ENCODE measurements around the gene CAB39.

The CAB39 gene

GRCh38 chr2:230783101-230783500 is 70.5 kb downstream of the CAB39 start:
- H3K27ac ChIP-seq (ENCODE audit: low read depth, low read length, severe bottlenecking), result no peak overlapping the region
- 96 to 97% methylated on average over 3 of the region's 5 CpGs for WGBS, 2 experiments (ENCODE audit: insufficient coverage in 2 of 2)
- H3K36me3 ChIP-seq (ENCODE audit: control insufficient read depth, insufficient read depth, low read length), result peaks cover 73% of the 10 kb centered on the region
- peaks cover 16% of the 10 kb centered on the region for H3K9me3 ChIP-seq (ENCODE audit: control insufficient read depth, low read length)
- H3K4me3 ChIP-seq (ENCODE audit: extremely low read depth, insufficient read depth, low read length, poor library complexity, severe bottlenecking), result no peak overlapping the region
- peaks cover 17% of the 10 kb centered on the region for H3K4me1 ChIP-seq (ENCODE audit: control insufficient read depth, insufficient read depth, low read length, poor library complexity, severe bottlenecking)

DNA sequence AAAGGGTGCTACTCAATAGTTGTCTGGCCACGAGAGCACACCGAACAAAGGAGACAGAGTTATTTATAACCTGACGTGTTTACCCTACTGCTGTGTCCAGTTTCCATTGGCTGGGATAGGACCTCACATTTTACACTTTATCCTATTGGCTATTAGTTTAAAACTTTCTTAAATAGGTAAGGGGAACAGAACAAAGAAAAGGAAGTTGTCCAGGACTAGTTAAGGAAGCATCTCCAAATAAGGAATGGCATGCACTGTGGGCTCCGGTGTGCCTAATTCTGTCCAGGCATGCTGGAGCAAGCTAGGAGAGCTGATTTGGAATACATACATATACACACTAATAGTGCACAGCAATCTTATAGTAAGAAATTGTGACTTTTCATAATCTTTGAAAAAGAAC is 72.2 kb downstream of the CAB39 start:
- 100% methylated on average over 2 to 3 of the region's 4 CpGs for WGBS, 2 experiments (ENCODE audit: insufficient coverage in 2 of 2)

GRCh38 chr2:230785346-230785745 is 72.7 kb downstream of the CAB39 start:
- H3K9me3 ChIP-seq (ENCODE audit: control insufficient read depth, low read length), result peaks cover 27% of the 10 kb centered on the region
- no peak overlapping the region for H3K27ac ChIP-seq (ENCODE audit: low read depth, low read length, severe bottlenecking)
- 93 to 100% methylated on average over 1 to 2 of the region's 6 CpGs for WGBS, 2 experiments (ENCODE audit: insufficient coverage in 2 of 2)
- peaks cover 5% of the 10 kb centered on the region for H3K4me1 ChIP-seq (ENCODE audit: control insufficient read depth, insufficient read depth, low read length, poor library complexity, severe bottlenecking)
- peaks cover 69% of the 10 kb centered on the region for H3K36me3 ChIP-seq (ENCODE audit: control insufficient read depth, insufficient read depth, low read length)
- no peak overlapping the region for H3K4me3 ChIP-seq (ENCODE audit: extremely low read depth, insufficient read depth, low read length, poor library complexity, severe bottlenecking)

More for the DNA sequence above, 72.2 kb downstream of the CAB39 start:
- Histone ChIP-seq H3K4me1 (ENCODE audit: control insufficient read depth, insufficient read depth, low read length, poor library complexity, severe bottlenecking) (peaks cover 5% of the 10 kb centered on the region), H3K4me3 (ENCODE audit: extremely low read depth, insufficient read depth, low read length, poor library complexity, severe bottlenecking) (no peak overlapping the region), H3K9me3 (ENCODE audit: control insufficient read depth, low read length) (peaks cover 27% of the 10 kb centered on the region), H3K27ac (ENCODE audit: low read depth, low read length, severe bottlenecking) (no peak overlapping the region), H3K36me3 (ENCODE audit: control insufficient read depth, insufficient read depth, low read length) (peaks cover 69% of the 10 kb centered on the region)

DNA sequence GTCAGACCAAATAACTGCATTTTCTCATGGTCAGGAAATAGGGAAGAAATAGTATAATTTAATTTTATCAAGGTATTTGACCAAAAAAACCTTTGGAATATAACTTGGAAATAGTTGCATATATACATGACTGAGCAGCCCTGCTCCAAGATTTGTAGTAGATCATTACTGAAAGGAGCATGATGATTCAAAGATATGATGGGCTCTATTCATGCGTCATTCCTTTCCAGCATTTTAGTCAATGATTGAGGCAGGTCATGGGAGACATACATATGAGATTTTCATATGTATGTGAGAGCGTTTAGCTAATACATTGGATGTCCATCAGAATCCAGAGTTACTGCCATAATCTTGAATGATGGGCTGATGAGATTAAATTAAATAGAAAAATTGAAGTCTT is 74.5 kb downstream of the CAB39 start:
- 100% methylated on average over 1 to 2 of the region's 2 CpGs for WGBS, 2 experiments (ENCODE audit: insufficient coverage in 2 of 2)
- Histone ChIP-seq H3K4me3 (ENCODE audit: extremely low read depth, insufficient read depth, low read length, poor library complexity, severe bottlenecking) (no peak overlapping the region), H3K9me3 (ENCODE audit: control insufficient read depth, low read length) (peaks cover 27% of the 10 kb centered on the region)

GRCh38 chr2:230788554-230789175 is 76.0 kb downstream of the CAB39 start:
- Histone ChIP-seq H3K4me1 (ENCODE audit: control insufficient read depth, insufficient read depth, low read length, poor library complexity, severe bottlenecking) (peaks cover 10% of the 10 kb centered on the region), H3K4me3 (ENCODE audit: extremely low read depth, insufficient read depth, low read length, poor library complexity, severe bottlenecking) (no peak overlapping the region), H3K36me3 (ENCODE audit: control insufficient read depth, insufficient read depth, low read length) (peaks cover 88% of the 10 kb centered on the region), H3K9me3 (ENCODE audit: control insufficient read depth, low read length) (peaks cover 25% of the 10 kb centered on the region), H3K27ac (ENCODE audit: low read depth, low read length, severe bottlenecking) (no peak overlapping the region)
- 100% methylated on average over 2 of the region's 3 CpGs; no CpG with 5 or more reads in 1 of the 2 experiments for WGBS, 2 experiments (ENCODE audit: insufficient coverage in 2 of 2)

More for the DNA sequence above, 74.5 kb downstream of the CAB39 start:
- H3K36me3 ChIP-seq (ENCODE audit: control insufficient read depth, insufficient read depth, low read length), result peaks cover 82% of the 10 kb centered on the region
- no peak overlapping the region for H3K27ac ChIP-seq (ENCODE audit: low read depth, low read length, severe bottlenecking)
- H3K4me1 ChIP-seq (ENCODE audit: control insufficient read depth, insufficient read depth, low read length, poor library complexity, severe bottlenecking), result peaks cover 5% of the 10 kb centered on the region

GRCh38 chr2:230790981-230791380 is 78.3 kb downstream of the CAB39 start:
- Histone ChIP-seq H3K4me1 (ENCODE audit: control insufficient read depth, insufficient read depth, low read length, poor library complexity, severe bottlenecking) (peaks cover 13% of the 10 kb centered on the region), H3K4me3 (ENCODE audit: extremely low read depth, insufficient read depth, low read length, poor library complexity, severe bottlenecking) (no peak overlapping the region), H3K9me3 (ENCODE audit: control insufficient read depth, low read length) (peaks cover 11% of the 10 kb centered on the region), H3K27ac (ENCODE audit: low read depth, low read length, severe bottlenecking) (no peak overlapping the region), H3K36me3 (ENCODE audit: control insufficient read depth, insufficient read depth, low read length) (peaks cover 84% of the 10 kb centered on the region)
- 100% methylated on average over 1 of the region's 1 CpG; no CpG with 5 or more reads in 1 of the 2 experiments for WGBS, 2 experiments (ENCODE audit: insufficient coverage in 2 of 2)

DNA sequence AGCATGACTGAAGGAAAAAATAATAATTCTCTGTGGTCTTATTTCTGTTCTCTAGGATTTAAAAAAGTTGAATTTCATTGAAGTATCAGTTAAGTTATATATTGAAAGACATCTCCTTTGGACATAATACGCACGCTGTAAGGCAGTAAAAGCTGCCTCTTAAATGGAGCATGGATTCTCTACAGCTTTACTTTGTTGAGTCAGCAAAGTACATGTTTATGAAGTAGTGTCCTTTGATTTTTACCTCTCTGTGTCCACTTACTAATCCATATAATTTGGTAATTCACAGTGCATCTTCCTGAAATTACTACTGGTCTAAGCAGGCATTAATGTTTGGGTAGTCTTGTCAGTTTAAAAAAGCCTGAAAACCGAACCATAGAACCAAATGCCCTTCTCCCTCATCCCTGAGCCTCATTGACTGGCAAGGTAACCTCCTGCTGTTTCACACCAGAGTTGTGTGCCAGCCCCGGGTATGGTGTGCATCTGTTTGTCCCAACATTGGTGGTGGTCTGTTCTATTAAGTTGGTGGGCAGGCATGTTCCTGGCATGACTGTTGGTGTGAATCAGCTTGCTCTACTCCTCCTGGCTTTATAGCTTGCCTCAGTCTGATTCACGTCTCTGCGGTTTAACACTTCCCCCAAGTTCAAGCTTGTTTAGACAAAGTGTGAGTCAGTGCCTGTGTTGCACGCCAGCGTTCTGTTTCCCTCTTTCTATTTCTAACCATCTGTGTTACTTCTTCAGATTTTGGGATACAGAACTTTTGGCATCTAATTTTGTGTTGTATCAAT is 81.1 kb downstream of the CAB39 start:
- peaks cover 5% of the 10 kb centered on the region for H3K9me3 ChIP-seq (ENCODE audit: control insufficient read depth, low read length)
- WGBS, 2 experiments (ENCODE audit: insufficient coverage in 2 of 2), result 81 to 100% methylated on average over 2 to 5 of the region's 8 CpGs
- no peak overlapping the region for H3K4me3 ChIP-seq (ENCODE audit: extremely low read depth, insufficient read depth, low read length, poor library complexity, severe bottlenecking)
- H3K27ac ChIP-seq (ENCODE audit: low read depth, low read length, severe bottlenecking), result no peak overlapping the region
- peaks cover 72% of the 10 kb centered on the region for H3K36me3 ChIP-seq (ENCODE audit: control insufficient read depth, insufficient read depth, low read length)
- H3K4me1 ChIP-seq (ENCODE audit: control insufficient read depth, insufficient read depth, low read length, poor library complexity, severe bottlenecking), result peaks cover 18% of the 10 kb centered on the region

- Histone ChIP-seq H3K36me3 (ENCODE audit: control insufficient read depth, insufficient read depth, low read length) (peaks cover 72% of the 10 kb centered on the region), H3K27ac (ENCODE audit: low read depth, low read length, severe bottlenecking) (no peak overlapping the region), H3K4me3 (ENCODE audit: extremely low read depth, insufficient read depth, low read length, poor library complexity, severe bottlenecking) (no peak overlapping the region), H3K4me1 (ENCODE audit: control insufficient read depth, insufficient read depth, low read length, poor library complexity, severe bottlenecking) (peaks cover 18% of the 10 kb centered on the region), H3K9me3 (ENCODE audit: control insufficient read depth, low read length) (no peaks in the 10 kb centered on the region)
- WGBS, 2 experiments (ENCODE audit: insufficient coverage in 2 of 2), result 93% methylated on average over 5 to 7 of the region's 7 CpGs
Observed at GRCh38 chr2:230794497-230794896, 81.9 kb downstream of the CAB39 start.

DNA sequence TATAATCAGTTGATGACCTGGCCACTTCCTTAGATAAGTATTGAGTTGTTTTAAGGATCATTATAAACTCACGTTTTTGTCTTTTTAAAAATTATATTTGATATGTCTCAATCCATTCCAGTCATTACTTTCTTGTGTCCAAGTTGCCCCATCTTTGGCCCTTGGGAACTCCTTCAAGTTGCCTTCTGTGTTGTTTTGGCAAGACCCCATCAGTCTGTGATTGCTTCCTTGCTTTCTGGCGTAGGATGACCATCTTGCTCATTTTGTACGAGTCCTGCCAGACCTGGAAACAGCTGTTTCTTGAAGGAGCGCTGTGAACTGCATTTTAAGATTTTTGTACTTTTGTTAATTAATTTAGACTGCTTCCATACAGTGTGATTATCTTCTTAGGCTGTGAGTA is 83.2 kb downstream of the CAB39 start:
- Histone ChIP-seq H3K4me3 (ENCODE audit: extremely low read depth, insufficient read depth, low read length, poor library complexity, severe bottlenecking) (no peak overlapping the region), H3K36me3 (ENCODE audit: control insufficient read depth, insufficient read depth, low read length) (peaks cover 72% of the 10 kb centered on the region), H3K27ac (ENCODE audit: low read depth, low read length, severe bottlenecking) (no peak overlapping the region), H3K4me1 (ENCODE audit: control insufficient read depth, insufficient read depth, low read length, poor library complexity, severe bottlenecking) (peaks cover 18% of the 10 kb centered on the region), H3K9me3 (ENCODE audit: control insufficient read depth, low read length) (no peaks in the 10 kb centered on the region)
- 97 to 100% methylated on average over 1 to 3 of the region's 4 CpGs for WGBS, 2 experiments (ENCODE audit: insufficient coverage in 2 of 2)

- Histone ChIP-seq H3K4me3 (ENCODE audit: extremely low read depth, insufficient read depth, low read length, poor library complexity, severe bottlenecking) (no peak overlapping the region), H3K9me3 (ENCODE audit: control insufficient read depth, low read length) (no peaks in the 10 kb centered on the region), H3K27ac (ENCODE audit: low read depth, low read length, severe bottlenecking) (peak overlapping the region; percentile 6), H3K36me3 (ENCODE audit: control insufficient read depth, insufficient read depth, low read length) (peaks cover 72% of the 10 kb centered on the region), H3K4me1 (ENCODE audit: control insufficient read depth, insufficient read depth, low read length, poor library complexity, severe bottlenecking) (peaks cover 18% of the 10 kb centered on the region)
- 91 to 100% methylated on average over 1 to 4 of the region's 4 CpGs for WGBS, 2 experiments (ENCODE audit: insufficient coverage in 2 of 2)
Observed at GRCh38 chr2:230796280-230796862, 83.7 kb downstream of the CAB39 start.
